Right atrium auricular region (tissue), 2 donors: ENCODE measurements around the gene PLS1. TPM values are rescaled to one million over a fixed set of nuclear protein-coding genes. Genes with fewer than 3 reads are reported as not detected.

Experiments
- DNase-seq: peaks from one replicate; pipeline ENCODE4 v3.0.0-alpha.2; 2019; ENCODE audit warnings: low spot score
- H3K27ac ChIP-seq, 2 donors: fragments of 200-600 bp; sonication (generic); 1 replicate in 1 of 2; 2 replicates in 1 of 2; pipeline ENCODE4 v1.5.1; 2016 to 2019
- H3K27me3 ChIP-seq, 2 donors: fragments of 200-600 bp; sonication (generic); one replicate each; pipeline versions ENCODE4 v1.5.1 to v1.6.0; 2017 to 2019
- H3K36me3 ChIP-seq: fragments of 200-600 bp; sonication (generic); one replicate; pipeline ENCODE4 v1.5.1; 2016
- H3K4me1 ChIP-seq, 2 donors: fragments of 200-600 bp; sonication (generic); one replicate each; pipeline versions ENCODE4 v1.5.1 to v1.6.0; 2017 to 2019
- H3K4me3 ChIP-seq, 2 donors: fragments of 200-600 bp; sonication (generic); 1 replicate in 1 of 2; 2 replicates in 1 of 2; pipeline ENCODE4 v1.5.1; 2017 to 2019; ENCODE audit warnings: mild to moderate bottlenecking in 1 of 2, moderate library complexity in 1 of 2
- H3K9me3 ChIP-seq, 2 donors: fragments of 200-600 bp; sonication (generic); one replicate each; pipeline ENCODE4 v1.5.1; 2019
- CTCF ChIP-seq, 2 donors: fragments of 200-600 bp; sonication (generic); IDR thresholded peaks; one replicate each; pipeline ENCODE4 v1.5.1; 2019; ENCODE audit warnings: antibody characterized with exemption in 2 of 2
- total RNA-seq, 2 donors: library from RNA; depleted of rRNA; stranded (reverse); fragments of >200 nt; gene quantifications; one replicate each; pipeline ENCODE4 v1.1.0, GENCODE V29; 2016

The PLS1 gene
- total RNA-seq, 2 donors from 2014 or later = 0.96 to 2.3 TPM

DNA sequence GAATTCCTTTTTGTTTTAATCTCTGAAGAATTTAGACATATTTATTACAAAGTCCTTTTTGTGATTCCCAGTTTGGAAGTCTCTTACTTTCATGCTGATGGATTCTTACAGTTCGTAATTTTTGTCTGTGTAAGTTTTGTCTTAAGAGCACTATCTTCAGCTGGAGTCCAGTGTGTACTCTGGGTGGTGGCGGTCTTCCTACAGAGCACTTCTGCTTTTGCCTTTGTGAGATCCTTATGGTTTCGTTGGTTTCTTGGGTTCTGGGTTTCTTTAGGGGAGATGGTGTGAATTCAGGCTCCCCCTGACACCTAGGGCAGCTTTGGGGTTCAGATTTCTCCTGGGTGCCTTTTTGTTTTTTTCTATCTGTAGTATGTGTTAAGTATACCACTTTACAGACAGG lies 45.3 kb downstream of the PLS1 start:
- no peak for DNase-seq
- no peaks in the 10 kb centered on the region for H3K36me3 ChIP-seq
- no peaks in the 10 kb centered on the region for H3K27me3 ChIP-seq
- H3K9me3 ChIP-seq = no peaks in the 10 kb centered on the region
- H3K27ac ChIP-seq = no peak overlapping the region
- no peak for TF ChIP-seq CTCF (IDR thresholded peaks at IDR 0.05)
- H3K4me3 ChIP-seq = no peak overlapping the region
- H3K4me1 ChIP-seq = no peaks in the 10 kb centered on the region

- DNase-seq = no peak
- no peaks in the 10 kb centered on the region for H3K9me3 ChIP-seq
- no peaks in the 10 kb centered on the region for H3K27me3 ChIP-seq
- H3K27ac ChIP-seq = no peak overlapping the region
- no peak overlapping the region for H3K4me3 ChIP-seq
- no peaks in the 10 kb centered on the region for H3K4me1 ChIP-seq
- TF ChIP-seq CTCF (IDR thresholded peaks at IDR 0.05) = no peak
- H3K36me3 ChIP-seq = no peaks in the 10 kb centered on the region
These were observed 46.8 kb downstream of the PLS1 start for GRCh38 chr3:142642956-142643355.

GRCh38 chr3:142644502-142644901 lies 48.3 kb downstream of the PLS1 start:
- no peaks in the 10 kb centered on the region for H3K27me3 ChIP-seq
- no peaks in the 10 kb centered on the region for H3K4me1 ChIP-seq
- no peak overlapping the region for H3K27ac ChIP-seq
- H3K4me3 ChIP-seq = no peak overlapping the region
- no peak for TF ChIP-seq CTCF (IDR thresholded peaks at IDR 0.05)
- H3K9me3 ChIP-seq = no peaks in the 10 kb centered on the region
- no peaks in the 10 kb centered on the region for H3K36me3 ChIP-seq
- DNase-seq = no peak

GRCh38 chr3:142645236-142645793 lies 49.1 kb downstream of the PLS1 start:
- Histone ChIP-seq H3K4me3 (no peak overlapping the region), H3K4me1 (no peaks in the 10 kb centered on the region), H3K27me3 (no peaks in the 10 kb centered on the region), H3K27ac (no peak overlapping the region), H3K9me3 (no peaks in the 10 kb centered on the region), H3K36me3 (no peaks in the 10 kb centered on the region)
- no peak for TF ChIP-seq CTCF (IDR thresholded peaks at IDR 0.05)
- DNase-seq = no peak

DNA sequence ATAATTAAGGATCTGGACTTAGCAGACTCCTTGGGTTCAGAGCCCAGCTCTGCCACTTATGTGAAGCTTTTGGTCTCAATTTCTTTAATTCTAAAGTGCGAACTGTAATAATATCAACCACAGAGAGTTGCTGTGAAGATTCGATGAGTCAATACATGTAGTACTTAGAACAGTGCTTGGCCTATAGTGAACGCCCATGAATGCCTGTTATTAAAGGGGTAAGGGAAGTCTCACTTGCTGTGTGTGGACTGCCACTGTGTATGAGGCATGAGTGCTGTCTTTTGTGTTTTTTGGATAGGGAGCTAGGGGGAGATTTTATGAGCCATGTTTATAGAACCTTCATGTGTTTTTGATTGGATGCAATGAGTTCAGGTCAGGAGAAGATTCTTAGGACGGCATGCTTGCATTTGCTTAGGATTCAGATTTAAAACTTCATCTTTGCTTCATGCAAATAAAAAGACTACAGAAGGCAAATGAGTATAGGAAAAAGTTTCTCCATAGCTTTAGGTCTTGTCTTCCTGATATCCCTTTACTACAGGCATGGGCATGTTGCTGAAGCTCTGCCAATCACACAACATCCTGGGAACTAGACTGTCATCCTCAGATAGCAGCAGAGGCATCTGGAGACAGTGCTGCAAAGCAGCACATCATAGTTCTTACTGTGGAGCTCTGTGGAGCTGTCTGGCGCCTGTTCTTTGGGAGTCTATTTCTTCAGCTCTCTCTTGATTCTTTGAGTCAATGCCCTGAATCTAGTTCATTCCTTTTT lies 50.0 kb downstream of the PLS1 start:
- Histone ChIP-seq H3K4me1 (no peaks in the 10 kb centered on the region), H3K9me3 (no peaks in the 10 kb centered on the region), H3K27me3 (no peaks in the 10 kb centered on the region), H3K4me3 (no peak overlapping the region), H3K36me3 (no peaks in the 10 kb centered on the region), H3K27ac (no peak overlapping the region)
- no peak for DNase-seq
- TF ChIP-seq CTCF (IDR thresholded peaks at IDR 0.05) = no peak
